ENCODE measurements around the gene PDX1. TPM values are rescaled to one million over a fixed set of nuclear protein-coding genes. Genes with fewer than 3 reads are reported as not detected.

The PDX1 gene
- total RNA-seq, 1 donor from 2014 or later, result not detected

DNA sequence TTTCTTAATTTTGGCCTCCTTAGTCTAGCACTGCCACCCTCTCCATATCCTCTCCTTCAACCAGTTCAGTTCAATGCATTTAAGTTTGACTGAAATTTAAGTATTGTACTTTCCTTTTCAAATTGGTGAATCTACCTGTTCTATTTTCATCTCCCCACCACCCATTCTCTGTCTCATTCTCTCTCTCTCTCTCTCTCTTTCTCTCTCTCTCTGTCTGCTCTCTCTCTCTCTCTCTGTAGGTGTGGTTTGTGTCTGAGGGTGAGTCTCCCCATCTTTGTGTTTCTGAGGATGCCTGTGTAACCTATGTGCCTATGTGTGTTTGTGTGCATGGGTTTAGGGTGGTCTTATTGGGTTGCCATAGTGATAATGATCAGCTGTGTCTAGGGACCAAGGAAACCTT is 10.1 kb downstream of the PDX1 start:
- no peaks in the 10 kb centered on the region for H3K36me3 Mint-ChIP-seq (ENCODE audit: unreplicated experiment)
- H3K27me3 Mint-ChIP-seq (ENCODE audit: unreplicated experiment), result peaks cover 81% of the 10 kb centered on the region
- H3K9me3 Mint-ChIP-seq (ENCODE audit: unreplicated experiment), result no peaks in the 10 kb centered on the region
- no peak for DNase-seq (ENCODE audit: extremely low spot score, unreplicated experiment)
- no peak overlapping the region for H3K4me3 Mint-ChIP-seq (ENCODE audit: unreplicated experiment)
- TF ChIP-seq CTCF (IDR thresholded peaks at IDR 0.05), result no peak
- peaks cover 5% of the 10 kb centered on the region for H3K4me1 Mint-ChIP-seq (ENCODE audit: unreplicated experiment)
- no peak overlapping the region for H3K27ac Mint-ChIP-seq (ENCODE audit: unreplicated experiment)

DNA sequence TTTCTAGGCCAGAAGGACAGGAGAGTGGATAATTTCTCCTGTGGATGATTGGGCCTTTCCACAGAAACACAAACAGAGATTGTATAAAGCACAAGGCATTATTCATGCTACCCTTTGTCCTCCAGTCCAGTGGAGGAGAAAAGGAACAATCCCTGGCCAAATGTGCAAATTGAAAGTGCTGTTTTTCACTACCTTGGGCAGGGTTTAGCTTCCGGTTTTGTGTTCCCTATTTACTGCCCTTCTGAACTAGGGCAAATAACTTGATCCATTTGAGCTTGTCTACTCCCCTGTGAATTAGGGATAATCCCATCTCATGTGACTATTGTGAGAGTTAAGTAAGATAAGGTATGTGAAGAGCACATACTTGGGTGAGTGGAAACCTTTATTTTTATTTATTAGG is 13.3 kb downstream of the PDX1 start:
- peaks cover 58% of the 10 kb centered on the region for H3K27me3 Mint-ChIP-seq (ENCODE audit: unreplicated experiment)

DNA sequence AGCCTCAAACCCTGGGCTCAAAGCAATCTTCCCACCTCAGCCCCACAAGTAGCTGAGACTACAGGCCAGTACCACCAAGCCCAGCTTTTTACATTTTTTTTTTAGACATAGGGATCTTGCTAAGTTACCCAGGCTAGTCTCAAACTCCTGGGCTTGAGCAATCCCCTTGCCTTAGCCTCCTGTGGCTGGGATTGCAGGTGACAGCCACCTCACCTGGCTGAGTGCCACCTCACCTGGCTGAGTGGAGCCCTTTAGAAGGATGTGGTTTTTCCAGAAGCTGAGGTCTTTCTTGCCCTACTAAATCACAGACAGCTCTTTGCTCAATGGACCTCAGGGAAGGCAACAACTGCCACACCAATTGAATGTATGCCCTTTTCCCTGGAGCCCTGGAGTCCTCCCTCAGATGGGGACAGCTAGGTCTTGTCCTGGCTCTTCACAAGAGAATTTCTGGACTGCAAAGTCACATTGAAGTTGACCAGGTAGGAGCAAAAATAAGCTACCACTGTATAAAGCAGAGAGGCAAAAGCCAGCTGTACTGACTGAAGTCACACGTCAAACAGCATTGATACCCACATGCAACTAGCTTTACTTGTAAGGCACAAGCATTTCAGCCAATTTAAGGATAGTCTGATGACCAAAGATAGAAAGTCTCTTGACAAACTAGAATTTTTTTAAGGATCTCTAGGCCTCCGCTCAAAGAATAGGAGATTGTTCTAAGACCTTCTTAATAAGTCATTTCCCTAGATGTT is 14.0 kb downstream of the PDX1 start:
- H3K27ac Mint-ChIP-seq (ENCODE audit: unreplicated experiment), result no peak overlapping the region
- no peak for DNase-seq (ENCODE audit: extremely low spot score, unreplicated experiment)
- H3K9me3 Mint-ChIP-seq (ENCODE audit: unreplicated experiment), result no peaks in the 10 kb centered on the region
- TF ChIP-seq CTCF (IDR thresholded peaks at IDR 0.05), result no peak
- peaks cover 51% of the 10 kb centered on the region for H3K27me3 Mint-ChIP-seq (ENCODE audit: unreplicated experiment)
- H3K4me3 Mint-ChIP-seq (ENCODE audit: unreplicated experiment), result no peak overlapping the region
- no peaks in the 10 kb centered on the region for H3K36me3 Mint-ChIP-seq (ENCODE audit: unreplicated experiment)
- H3K4me1 Mint-ChIP-seq (ENCODE audit: unreplicated experiment), result no peaks in the 10 kb centered on the region

More for the DNA sequence above, 13.3 kb downstream of the PDX1 start:
- Mint-ChIP-seq H3K4me3 (ENCODE audit: unreplicated experiment) (no peak overlapping the region), H3K27ac (ENCODE audit: unreplicated experiment) (no peak overlapping the region), H3K36me3 (ENCODE audit: unreplicated experiment) (no peaks in the 10 kb centered on the region), H3K4me1 (ENCODE audit: unreplicated experiment) (no peaks in the 10 kb centered on the region), H3K9me3 (ENCODE audit: unreplicated experiment) (no peaks in the 10 kb centered on the region)
- no peak for TF ChIP-seq CTCF (IDR thresholded peaks at IDR 0.05)
- no peak for DNase-seq (ENCODE audit: extremely low spot score, unreplicated experiment)

DNA sequence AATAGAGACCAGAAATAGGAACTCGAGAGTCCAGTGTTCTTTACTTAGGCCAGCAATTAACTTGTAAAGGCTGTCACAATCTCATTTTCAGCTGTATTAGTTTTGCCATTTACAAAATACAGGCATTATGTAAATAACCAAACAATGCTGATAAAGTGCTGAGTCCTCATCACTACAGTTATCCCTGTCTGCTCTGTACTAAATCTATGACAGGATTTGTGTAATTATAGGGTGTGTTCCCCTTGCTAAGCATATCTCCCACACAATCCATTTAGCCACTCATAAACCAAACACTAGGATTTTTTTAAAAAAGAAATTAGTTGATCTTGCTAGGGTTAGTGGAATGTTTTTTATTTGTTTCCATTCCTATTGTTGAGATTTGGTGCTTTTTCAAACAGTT is 23.2 kb downstream of the PDX1 start:
- H3K27me3 Mint-ChIP-seq (ENCODE audit: unreplicated experiment), result peaks cover 40% of the 10 kb centered on the region
- H3K4me1 Mint-ChIP-seq (ENCODE audit: unreplicated experiment), result no peaks in the 10 kb centered on the region
- TF ChIP-seq CTCF (IDR thresholded peaks at IDR 0.05), result no peak
- DNase-seq (ENCODE audit: extremely low spot score, unreplicated experiment), result no peak
- peaks cover 17% of the 10 kb centered on the region for H3K9me3 Mint-ChIP-seq (ENCODE audit: unreplicated experiment)
- H3K36me3 Mint-ChIP-seq (ENCODE audit: unreplicated experiment), result no peaks in the 10 kb centered on the region
- no peak overlapping the region for H3K27ac Mint-ChIP-seq (ENCODE audit: unreplicated experiment)
- no peak overlapping the region for H3K4me3 Mint-ChIP-seq (ENCODE audit: unreplicated experiment)

DNA sequence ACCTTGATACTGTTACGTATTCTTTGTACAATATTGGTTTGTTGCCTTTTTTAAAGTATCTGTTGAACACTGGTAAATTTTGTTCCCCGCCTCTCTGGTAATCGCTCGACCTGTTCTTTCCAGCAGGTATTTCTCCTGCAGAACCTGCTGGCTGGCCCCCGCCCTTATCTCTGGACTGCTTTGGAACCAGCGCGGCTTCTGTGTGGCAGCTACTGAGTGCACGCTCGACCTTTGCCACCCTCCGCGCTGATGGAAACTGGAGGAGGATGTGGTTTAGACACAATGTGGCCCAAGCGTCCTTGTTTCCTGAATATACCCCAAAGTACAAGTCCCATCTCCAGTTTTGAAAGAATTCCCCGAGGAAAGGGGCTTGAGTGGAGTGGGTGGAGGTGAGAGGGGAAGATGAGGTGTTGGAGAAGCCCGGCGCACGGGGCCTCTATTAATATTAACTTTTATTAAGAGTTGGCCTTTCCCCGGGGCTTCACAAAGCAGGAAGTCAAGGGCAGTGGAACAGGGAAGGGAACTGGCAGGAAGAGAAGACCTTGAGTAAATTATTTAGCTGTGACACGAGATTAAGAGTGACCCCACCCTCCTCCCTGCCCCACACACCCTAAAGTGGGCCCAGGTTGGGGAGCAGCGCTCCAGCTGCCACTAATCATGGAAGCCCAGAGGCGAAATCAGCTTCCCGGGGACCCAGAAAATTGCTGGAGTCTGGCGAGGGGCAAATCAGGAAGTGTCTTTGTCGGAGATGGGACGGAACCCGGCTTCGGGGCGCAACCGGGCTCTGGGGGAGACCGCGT is 33.3 kb downstream of the PDX1 start:
- no peak for DNase-seq (ENCODE audit: extremely low spot score, unreplicated experiment)
- Mint-ChIP-seq H3K4me3 (ENCODE audit: unreplicated experiment) (peak overlapping the region; percentile 37), H3K36me3 (ENCODE audit: unreplicated experiment) (no peaks in the 10 kb centered on the region), H3K4me1 (ENCODE audit: unreplicated experiment) (peaks cover 8% of the 10 kb centered on the region), H3K27me3 (ENCODE audit: unreplicated experiment) (peaks cover 57% of the 10 kb centered on the region), H3K9me3 (ENCODE audit: unreplicated experiment) (peaks cover 6% of the 10 kb centered on the region), H3K27ac (ENCODE audit: unreplicated experiment) (no peak overlapping the region)
- no peak for TF ChIP-seq CTCF (IDR thresholded peaks at IDR 0.05)
